HG03342 (cell line): Measurements from ENCODE around the gene PLIN4.
A peak's percentile ranks its signal among the peaks of the same experiment; 100 is the strongest.

Source experiments
- ATAC-seq: cut with Tn5 transposase; IDR thresholded peaks from one replicate; pipeline ENCODE4 v1.9.1; 2021; ENCODE audit warnings: mild to moderate bottlenecking, moderate library complexity; ENCODE audit not compliant: unreplicated experiment

Gene PLIN4

GRCh38 chr19:4457654-4458395, 60.5 kb downstream of the PLIN4 start, which contains the start of gene UBXN6:
Gene UBXN6 (minus strand): TSS chr19:4457794. CDS start chr19:4457697, 97 bp downstream.
- ATAC-seq, result peak; percentile 84

GRCh38 chr19:4456843-4457653, 61.2 kb downstream of the PLIN4 start:
- peak; percentile 15 for ATAC-seq

GRCh38 chr19:4456476-4456842, 61.8 kb downstream of the PLIN4 start:
- ATAC-seq, result no peak

GRCh38 chr19:4455719-4456475, 62.4 kb downstream of the PLIN4 start:
- no peak for ATAC-seq

- no peak for ATAC-seq
These were observed 63.3 kb downstream of the PLIN4 start for GRCh38 chr19:4454747-4455718.

- no peak for ATAC-seq
These were observed 64.8 kb downstream of the PLIN4 start for GRCh38 chr19:4453232-4454179.

GRCh38 chr19:4452230-4452990, 65.9 kb downstream of the PLIN4 start:
- ATAC-seq, result no peak
